ENCODE measurements around the gene SAMD7. TPM values are rescaled to one million over a fixed set of nuclear protein-coding genes. Genes with fewer than 3 reads are reported as not detected.

The SAMD7 gene
- total and polyA plus RNA-seq, 12 donors: not detected

DNA sequence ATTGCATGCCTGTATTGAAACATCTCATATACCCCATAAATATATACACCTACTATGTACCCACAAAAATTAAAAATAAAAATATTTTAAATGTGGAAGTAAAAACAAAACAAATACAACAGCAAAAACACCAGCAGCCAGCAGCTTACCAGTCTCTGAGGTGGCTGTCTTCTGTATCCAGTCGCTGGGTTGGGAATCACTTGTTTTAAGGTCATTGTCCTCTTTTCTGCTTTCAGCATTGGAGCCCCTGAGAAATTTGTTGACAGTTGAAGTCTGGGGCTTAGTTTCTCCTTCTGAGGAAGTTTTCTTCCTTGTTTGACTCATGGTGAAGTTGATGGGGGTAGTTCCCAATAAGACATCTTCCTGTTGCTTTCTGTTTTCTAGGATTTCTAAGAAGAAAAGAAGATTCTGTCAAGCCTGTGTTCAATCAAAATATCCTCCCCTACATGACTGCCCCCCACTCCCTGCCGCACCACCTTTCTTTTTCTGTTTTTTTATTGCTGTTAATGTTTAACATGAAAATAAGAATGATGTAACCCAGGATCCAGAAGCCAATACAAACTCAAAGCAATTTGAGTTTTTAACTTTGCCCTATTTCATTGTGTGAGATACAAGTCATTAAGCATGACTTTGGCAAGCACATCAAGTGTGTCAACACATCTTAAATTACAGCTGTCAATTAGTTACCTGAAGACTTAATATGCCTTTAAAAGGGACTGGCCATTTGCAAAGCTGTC lies 41.7 kb upstream of the SAMD7 start, which contains the start of gene LRRC31:
TSS of gene LRRC31 (minus strand) at position 452 of the 737 bp plus-strand sequence. CDS start at position 324, 128 bp downstream.
- no peak within 1 kb of the TSS for H3K4me3 ChIP-seq
- WGBS, 4 donors: 59 to 73% (median 71%) methylated on average over 2 of the region's 2 CpGs
- no peak for DNase-seq
- H3K9me3 ChIP-seq (replicated peaks in 1 of 3): no peaks in the 10 kb centered on the region
- H3K27ac ChIP-seq: no peak within 1 kb of the TSS
- no peaks in the 10 kb centered on the region for H3K4me1 ChIP-seq (replicated peaks in 1 of 2)
- TF ChIP-seq POLR2A (IDR thresholded peaks at IDR 0.05): no peak
- TF ChIP-seq, protein P1, sequence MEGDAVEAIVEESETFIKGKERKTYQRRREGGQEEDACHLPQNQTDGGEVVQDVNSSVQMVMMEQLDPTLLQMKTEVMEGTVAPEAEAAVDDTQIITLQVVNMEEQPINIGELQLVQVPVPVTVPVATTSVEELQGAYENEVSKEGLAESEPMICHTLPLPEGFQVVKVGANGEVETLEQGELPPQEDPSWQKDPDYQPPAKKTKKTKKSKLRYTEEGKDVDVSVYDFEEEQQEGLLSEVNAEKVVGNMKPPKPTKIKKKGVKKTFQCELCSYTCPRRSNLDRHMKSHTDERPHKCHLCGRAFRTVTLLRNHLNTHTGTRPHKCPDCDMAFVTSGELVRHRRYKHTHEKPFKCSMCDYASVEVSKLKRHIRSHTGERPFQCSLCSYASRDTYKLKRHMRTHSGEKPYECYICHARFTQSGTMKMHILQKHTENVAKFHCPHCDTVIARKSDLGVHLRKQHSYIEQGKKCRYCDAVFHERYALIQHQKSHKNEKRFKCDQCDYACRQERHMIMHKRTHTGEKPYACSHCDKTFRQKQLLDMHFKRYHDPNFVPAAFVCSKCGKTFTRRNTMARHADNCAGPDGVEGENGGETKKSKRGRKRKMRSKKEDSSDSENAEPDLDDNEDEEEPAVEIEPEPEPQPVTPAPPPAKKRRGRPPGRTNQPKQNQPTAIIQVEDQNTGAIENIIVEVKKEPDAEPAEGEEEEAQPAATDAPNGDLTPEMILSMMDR (IDR thresholded peaks at IDR 0.05): no peak
- intact Hi-C loops (cut with DNase I): loop anchor here in 1 of 2 donors (10.0 kb wide), 1 partner anchor 95 kb away; the partner anchor contains the start of gene SEC62
- no peaks in the 10 kb centered on the region for H3K36me3 ChIP-seq (replicated peaks in 1 of 2)
- no peaks in the 10 kb centered on the region for H3K27me3 ChIP-seq

DNA sequence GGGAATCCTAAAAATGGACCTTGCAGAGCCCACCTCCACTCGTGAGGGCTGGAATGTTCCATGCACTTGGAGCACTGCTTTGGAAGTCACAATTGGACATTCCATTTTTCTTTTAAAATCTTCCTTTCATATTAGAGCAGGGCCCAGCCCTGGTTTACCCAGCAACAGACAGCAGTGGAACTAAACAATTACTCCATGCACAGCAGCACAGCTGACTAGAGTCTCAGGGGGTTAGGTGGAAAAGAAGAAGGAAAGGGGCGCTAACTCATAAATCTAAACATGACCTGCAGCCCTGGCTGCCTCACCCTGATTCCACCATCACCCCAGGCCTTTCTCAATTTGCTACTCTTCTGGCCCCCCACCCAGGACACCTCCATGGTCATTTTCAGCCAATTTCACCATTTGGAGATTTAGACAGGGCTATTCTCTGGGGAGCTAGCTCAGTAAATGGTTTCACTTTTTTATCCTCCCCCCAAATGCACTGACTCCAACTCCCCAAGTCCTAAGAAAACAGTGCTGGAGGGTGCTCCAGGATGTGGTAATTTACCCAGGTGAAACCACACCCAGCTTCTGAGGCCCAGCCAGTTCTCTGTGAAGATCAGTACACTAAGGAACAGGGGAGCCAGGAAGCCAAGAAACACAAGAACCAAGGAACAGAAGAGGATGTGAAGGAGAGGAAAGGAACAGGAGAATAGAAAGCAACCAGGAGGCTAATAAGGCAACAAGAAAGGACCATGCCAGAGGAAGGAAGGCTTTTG lies 40.1 kb upstream of the SAMD7 start:
- Histone ChIP-seq H3K27me3 (no peaks in the 10 kb centered on the region), H3K4me3 (no peak overlapping the region), H3K4me1 (replicated peaks in 1 of 2) (no peaks in the 10 kb centered on the region), H3K27ac (no peak overlapping the region), H3K36me3 (replicated peaks in 1 of 2) (no peaks in the 10 kb centered on the region), H3K9me3 (replicated peaks in 1 of 3) (no peaks in the 10 kb centered on the region)
- 78 to 82% (median 82%) methylated on average over 2 of the region's 2 CpGs for WGBS, 4 donors
- no peak for TF ChIP-seq POLR2A (IDR thresholded peaks at IDR 0.05)
- TF ChIP-seq, protein P1 (IDR thresholded peaks at IDR 0.05): no peak
- no peak for DNase-seq
- intact Hi-C loops (cut with DNase I): no loop called here

DNA sequence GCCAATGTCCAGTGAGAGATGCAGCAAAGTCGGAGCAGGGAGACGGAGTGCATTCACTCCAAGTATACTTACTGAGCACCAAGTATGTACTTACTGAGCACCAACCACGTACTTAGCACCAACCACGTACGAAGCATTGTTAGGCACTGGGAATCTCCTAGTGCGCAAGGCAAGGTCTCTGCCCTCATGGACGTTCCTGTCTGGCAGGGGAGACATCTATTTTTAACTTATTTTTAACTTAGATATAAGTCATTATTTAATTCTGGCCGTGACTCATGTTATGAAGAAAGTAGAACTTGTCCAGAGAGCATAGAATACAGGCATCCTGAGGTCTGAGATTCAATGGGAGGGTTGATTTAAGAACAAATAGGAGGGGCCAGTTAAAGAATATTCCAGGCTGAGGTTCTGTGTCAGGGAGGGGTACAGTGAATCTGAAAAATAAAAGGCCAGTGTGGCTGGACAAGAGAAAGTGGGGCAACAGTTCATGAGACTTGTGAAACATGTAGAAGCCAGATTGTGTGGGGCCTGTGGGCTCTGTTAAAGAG lies 32.3 kb upstream of the SAMD7 start:
- H3K27me3 ChIP-seq: peaks cover 3% of the 10 kb centered on the region
- H3K9me3 ChIP-seq (replicated peaks in 1 of 3): no peaks in the 10 kb centered on the region
- no peaks in the 10 kb centered on the region for H3K4me1 ChIP-seq (replicated peaks in 1 of 2)
- no peak overlapping the region for H3K4me3 ChIP-seq
- DNase-seq: no peak
- H3K27ac ChIP-seq: no peak overlapping the region
- no peak for TF ChIP-seq POLR2A (IDR thresholded peaks at IDR 0.05)
- TF ChIP-seq, protein P1 (IDR thresholded peaks at IDR 0.05): no peak
- 75 to 83% (median 78%) methylated on average over 8 of the region's 8 CpGs for WGBS, 4 donors
- intact Hi-C loops (cut with DNase I): no loop called here
- H3K36me3 ChIP-seq (replicated peaks in 1 of 2): no peaks in the 10 kb centered on the region

DNA sequence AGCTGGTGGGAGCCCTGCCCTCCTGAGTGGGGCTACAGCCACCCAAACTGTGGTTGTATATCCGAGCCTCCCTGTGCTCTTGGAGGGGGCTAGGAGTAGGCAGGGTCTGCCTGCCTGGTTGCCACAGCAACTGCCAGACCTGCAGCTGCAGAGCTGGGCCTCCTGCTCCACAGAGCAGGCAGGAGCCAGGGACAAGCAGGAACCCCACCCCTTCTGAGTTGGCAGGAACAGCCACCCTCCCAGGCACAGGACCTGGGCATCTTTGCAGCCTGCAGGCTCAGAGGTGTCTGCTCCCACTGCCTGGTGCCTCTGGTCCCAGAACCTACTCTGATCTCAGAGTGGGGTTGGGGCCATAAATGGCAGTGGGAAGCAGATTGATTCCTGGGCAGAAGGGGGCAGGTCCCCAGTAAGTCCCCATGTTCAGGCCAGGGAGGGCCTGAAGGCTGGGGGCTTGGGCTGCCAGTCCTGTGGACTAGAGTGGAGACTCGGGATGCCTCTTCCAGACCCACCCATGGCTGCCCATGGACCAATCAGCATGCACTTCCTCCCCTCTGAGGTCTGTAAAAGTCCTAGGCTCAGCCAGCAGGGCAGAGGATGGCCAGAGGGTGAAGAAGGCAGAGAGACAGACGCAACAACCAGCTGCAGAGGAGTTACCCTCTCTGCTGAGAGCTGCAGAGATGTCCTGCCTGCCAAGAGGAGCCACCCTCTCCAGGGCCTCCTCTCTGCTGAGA lies 31.4 kb upstream of the SAMD7 start:
- Histone ChIP-seq H3K36me3 (replicated peaks in 1 of 2) (no peaks in the 10 kb centered on the region), H3K4me1 (replicated peaks in 1 of 2) (no peaks in the 10 kb centered on the region), H3K27ac (no peak overlapping the region), H3K27me3 (peaks cover 3% of the 10 kb centered on the region), H3K9me3 (replicated peaks in 1 of 3) (no peaks in the 10 kb centered on the region), H3K4me3 (no peak overlapping the region)
- no peak for TF ChIP-seq POLR2A (IDR thresholded peaks at IDR 0.05)
- TF ChIP-seq, protein P1 (IDR thresholded peaks at IDR 0.05): no peak
- WGBS, 4 donors: 67 to 85% (median 80%) methylated on average over 1 to 3 of the region's 3 CpGs
- intact Hi-C loops (cut with DNase I): no loop called here
- DNase-seq: no peak
